ENCODE measurements around the gene RASD1. TPM values are rescaled to one million over a fixed set of nuclear protein-coding genes. Genes with fewer than 3 reads are reported as not detected.

Gene RASD1
- total and polyA plus RNA-seq, 2 of the 4 experiments (the other 2 are of a cell fraction) = 0.54 to 1.8 TPM

GRCh38 chr17:17511881-17512858 is 16.0 kb upstream of the RASD1 start:
- H3K4me1 ChIP-seq (ENCODE audit: control insufficient read depth, insufficient read depth, low read length) = peaks cover 12% of the 10 kb centered on the region
- H4K91ac ChIP-seq (ENCODE audit: insufficient read depth, low read depth, low read length) = no peak overlapping the region
- 0 out of 2 replicates have a peak overlapping the region, but pooled peaks have one; percentile 27 for H3K14ac ChIP-seq (replicated peaks; ENCODE audit: low read depth, low read length)
- intact Hi-C loops (cut with micrococcal nuclease) = no loop called here
- peak overlapping the region; percentile 66 for H2AK5ac ChIP-seq (ENCODE audit: low read depth, low read length)
- no peak overlapping the region for H4K8ac ChIP-seq (ENCODE audit: low read depth in 2 of 2, low read length in 2 of 2)
- H3K18ac ChIP-seq (ENCODE audit: low read depth, low read length) = no peak overlapping the region
- CTCF ChIA-PET = interaction anchor here (0.6 to 1.1 kb wide), 2 partner anchors 15 to 32 kb away, joined by 3 to 4 read pairs; no protein-coding TSS in a partner anchor
- peak overlapping the region; percentile 76 for H2AFZ ChIP-seq (replicated peaks; ENCODE audit: low read length, poor library complexity)
- no peak overlapping the region for H2BK20ac ChIP-seq (ENCODE audit: low read depth, low read length)
- no peak overlapping the region for H3K4ac ChIP-seq (ENCODE audit: low read depth, low read length)
- H2BK15ac ChIP-seq (ENCODE audit: low read depth, low read length) = no peak overlapping the region
- in situ Hi-C loops (cut with MboI; ENCODE audit: low sequenced_read_pairs) = no loop called here
- 70% methylated on average over 12 of the region's 29 CpGs; no CpG with 5 or more reads in 1 of the 2 experiments for WGBS, 2 experiments (ENCODE audit: extremely low coverage in 2 of 2, insufficient read length in 1 of 2)
- no peak overlapping the region for H3K23ac ChIP-seq (ENCODE audit: low read depth, low read length)
- BruUV-seq (replicated peaks) = no TSS peak
- no peak overlapping the region for H3K9ac ChIP-seq (ENCODE audit: low read depth, low read length)
- POLR2A ChIA-PET (ENCODE audit: unreplicated experiment) = interaction anchor here (1.2 kb wide), 1 partner anchor 16 kb away, joined by 4 read pairs; the partner anchor contains the start of gene RASD1
- no peak overlapping the region for H3K4me2 ChIP-seq (ENCODE audit: low read depth, low read length)
- peak overlapping the region; percentile 16 for H2AK9ac ChIP-seq (replicated peaks; ENCODE audit: low read depth, low read length, poor library complexity)
- no peak overlapping the region for H2BK120ac ChIP-seq (ENCODE audit: low read depth, low read length)
- H4K20me1 ChIP-seq (ENCODE audit: insufficient read depth, low read length) = peaks cover 28% of the 10 kb centered on the region
- H3K36me3 ChIP-seq (ENCODE audit: control insufficient read depth, insufficient read depth, low read length) = no peaks in the 10 kb centered on the region
- dilution Hi-C loops (cut with HindIII; ENCODE audit: low sequenced_read_pairs, unreplicated experiment) = no loop called here
- no peaks in the 10 kb centered on the region for H3K79me1 ChIP-seq (ENCODE audit: low read depth in 1 of 2, low read length in 2 of 2)
- peaks cover 2% of the 10 kb centered on the region; the same call in 1 of the 2 replicates for H3K27me3 ChIP-seq (ENCODE audit: control insufficient read depth, insufficient read depth, low read length)
- DNase-seq = peak; percentile 93
- H4K5ac ChIP-seq (ENCODE audit: low read depth, low read length) = no peak overlapping the region
- no peaks in the 10 kb centered on the region for H3K9me3 ChIP-seq (ENCODE audit: control insufficient read depth, insufficient read depth, low read length)
- H3K27ac ChIP-seq (ENCODE audit: insufficient read depth, low read length) = no peak overlapping the region
- peak; percentile 98 for ATAC-seq (ENCODE audit: low read depth)
- no peak overlapping the region for H2BK5ac ChIP-seq (ENCODE audit: low read depth, low read length, poor library complexity, severe bottlenecking)
- no peak overlapping the region for H3K56ac ChIP-seq (ENCODE audit: extremely low read depth, insufficient read depth, low read length)
- H3K9me1 ChIP-seq (ENCODE audit: insufficient read depth, low read length) = peaks cover 4% of the 10 kb centered on the region; the same call in 1 of the 2 replicates
- no peak overlapping the region for H3K4me3 ChIP-seq (ENCODE audit: insufficient read depth, low read depth, low read length)
- TF ChIP-seq NFE2L2 (IDR thresholded peaks at IDR 0.05; ENCODE audit: low read depth, low read length) (no peak), RCOR1 (IDR thresholded peaks at IDR 0.05; ENCODE audit: insufficient replicate concordance, low read length) (peak; percentile 91), CEBPB (IDR thresholded peaks at IDR 0.05; ENCODE audit: low read depth, low read length) (peak; percentile 68), CHD1 (IDR thresholded peaks at IDR 0.05; ENCODE audit: low read depth, low read length) (no peak), CTCF (conservative IDR thresholded peaks at IDR 0.05; ENCODE audit: low read depth, low read length) (no peak), SMC3 (IDR thresholded peaks at IDR 0.05; ENCODE audit: low read depth, low read length) (peak; percentile 15; the same call in 1 of the 2 replicates), RFX5 (IDR thresholded peaks at IDR 0.05; ENCODE audit: low read depth, low read length) (no peak), FOS (IDR thresholded peaks at IDR 0.05; ENCODE audit: low read depth, low read length) (peak; percentile 85), ELK1 (IDR thresholded peaks at IDR 0.05; ENCODE audit: borderline replicate concordance, low read depth, low read length) (no peak), POLR2A (IDR thresholded peaks at IDR 0.05; ENCODE audit: low read depth, low read length) (no peak), USF2 (IDR thresholded peaks at IDR 0.05; ENCODE audit: low read depth, low read length) (0 out of 2 replicates have a peak, but pooled peaks have one; percentile 26), RAD21 (IDR thresholded peaks at IDR 0.05; ENCODE audit: low read length) (0 out of 2 replicates have a peak, but pooled peaks have one; percentile 15), BHLHE40 (IDR thresholded peaks at IDR 0.05; ENCODE audit: low read depth, low read length) (peak; percentile 99)
